Ectodermal cell (in vitro differentiated cells): ENCODE results near the gene NEO1. TPM values are rescaled to one million over a fixed set of nuclear protein-coding genes. Genes with fewer than 3 reads are reported as not detected.
A peak's percentile ranks its signal among the peaks of the same experiment; 100 is the strongest.

Experiments used
- H3K27ac ChIP-seq: 2 replicates; pipeline ENCODE4 v1.7.0; 2013; ENCODE audit warnings: mild to moderate bottlenecking, low read depth, low read length; ENCODE audit not compliant: insufficient read depth, poor library complexity, severe bottlenecking
- H3K27me3 ChIP-seq: 2 replicates; pipeline ENCODE4 v1.7.0; 2013; ENCODE audit warnings: mild to moderate bottlenecking, low read length; ENCODE audit not compliant: insufficient read depth, control insufficient read depth, poor library complexity, severe bottlenecking
- H3K36me3 ChIP-seq: one replicate; pipeline ENCODE4 v1.7.0; 2013; ENCODE audit warnings: low read length; ENCODE audit not compliant: control insufficient read depth, insufficient read depth
- H3K4me1 ChIP-seq: one replicate; pipeline ENCODE4 v1.7.0; 2013; ENCODE audit warnings: low read length; ENCODE audit not compliant: control insufficient read depth, insufficient read depth
- H3K4me3 ChIP-seq: 2 replicates; pipeline ENCODE4 v1.7.0; 2013; ENCODE audit warnings: low read depth, low read length, control low read depth; ENCODE audit not compliant: insufficient read depth
- H3K9me3 ChIP-seq: 2 replicates; pipeline ENCODE4 v1.7.0; 2013; ENCODE audit warnings: mild to moderate bottlenecking, low read length, moderate library complexity; ENCODE audit not compliant: control insufficient read depth
- WGBS, 2 experiments: methylation state at CpG; one replicate each; pipeline ENCODE4 v1.1.7; 2013; ENCODE audit warnings: missing lambda C conversion rate in 2 of 2; 5-methylcytosine and 5-hydroxymethylcytosine counted together
- polyA plus RNA-seq, 4 experiments: library from polyadenylated mRNA; stranded (reverse); fragments of 50-300 nt; gene quantifications; one replicate each; pipeline ENCODE4 v1.2.3, GENCODE V29; 2013

The NEO1 gene, protein sequence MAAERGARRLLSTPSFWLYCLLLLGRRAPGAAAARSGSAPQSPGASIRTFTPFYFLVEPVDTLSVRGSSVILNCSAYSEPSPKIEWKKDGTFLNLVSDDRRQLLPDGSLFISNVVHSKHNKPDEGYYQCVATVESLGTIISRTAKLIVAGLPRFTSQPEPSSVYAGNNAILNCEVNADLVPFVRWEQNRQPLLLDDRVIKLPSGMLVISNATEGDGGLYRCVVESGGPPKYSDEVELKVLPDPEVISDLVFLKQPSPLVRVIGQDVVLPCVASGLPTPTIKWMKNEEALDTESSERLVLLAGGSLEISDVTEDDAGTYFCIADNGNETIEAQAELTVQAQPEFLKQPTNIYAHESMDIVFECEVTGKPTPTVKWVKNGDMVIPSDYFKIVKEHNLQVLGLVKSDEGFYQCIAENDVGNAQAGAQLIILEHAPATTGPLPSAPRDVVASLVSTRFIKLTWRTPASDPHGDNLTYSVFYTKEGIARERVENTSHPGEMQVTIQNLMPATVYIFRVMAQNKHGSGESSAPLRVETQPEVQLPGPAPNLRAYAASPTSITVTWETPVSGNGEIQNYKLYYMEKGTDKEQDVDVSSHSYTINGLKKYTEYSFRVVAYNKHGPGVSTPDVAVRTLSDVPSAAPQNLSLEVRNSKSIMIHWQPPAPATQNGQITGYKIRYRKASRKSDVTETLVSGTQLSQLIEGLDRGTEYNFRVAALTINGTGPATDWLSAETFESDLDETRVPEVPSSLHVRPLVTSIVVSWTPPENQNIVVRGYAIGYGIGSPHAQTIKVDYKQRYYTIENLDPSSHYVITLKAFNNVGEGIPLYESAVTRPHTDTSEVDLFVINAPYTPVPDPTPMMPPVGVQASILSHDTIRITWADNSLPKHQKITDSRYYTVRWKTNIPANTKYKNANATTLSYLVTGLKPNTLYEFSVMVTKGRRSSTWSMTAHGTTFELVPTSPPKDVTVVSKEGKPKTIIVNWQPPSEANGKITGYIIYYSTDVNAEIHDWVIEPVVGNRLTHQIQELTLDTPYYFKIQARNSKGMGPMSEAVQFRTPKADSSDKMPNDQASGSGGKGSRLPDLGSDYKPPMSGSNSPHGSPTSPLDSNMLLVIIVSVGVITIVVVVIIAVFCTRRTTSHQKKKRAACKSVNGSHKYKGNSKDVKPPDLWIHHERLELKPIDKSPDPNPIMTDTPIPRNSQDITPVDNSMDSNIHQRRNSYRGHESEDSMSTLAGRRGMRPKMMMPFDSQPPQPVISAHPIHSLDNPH (N-terminal part only)
- polyA plus RNA-seq (2013, experiment 1 of 4) = 124 TPM
- polyA plus RNA-seq (2013, experiment 2 of 4) = 135 TPM
- 88.9 TPM for polyA plus RNA-seq (2013, experiment 3 of 4)
- polyA plus RNA-seq (2013, experiment 4 of 4) = 104 TPM

DNA sequence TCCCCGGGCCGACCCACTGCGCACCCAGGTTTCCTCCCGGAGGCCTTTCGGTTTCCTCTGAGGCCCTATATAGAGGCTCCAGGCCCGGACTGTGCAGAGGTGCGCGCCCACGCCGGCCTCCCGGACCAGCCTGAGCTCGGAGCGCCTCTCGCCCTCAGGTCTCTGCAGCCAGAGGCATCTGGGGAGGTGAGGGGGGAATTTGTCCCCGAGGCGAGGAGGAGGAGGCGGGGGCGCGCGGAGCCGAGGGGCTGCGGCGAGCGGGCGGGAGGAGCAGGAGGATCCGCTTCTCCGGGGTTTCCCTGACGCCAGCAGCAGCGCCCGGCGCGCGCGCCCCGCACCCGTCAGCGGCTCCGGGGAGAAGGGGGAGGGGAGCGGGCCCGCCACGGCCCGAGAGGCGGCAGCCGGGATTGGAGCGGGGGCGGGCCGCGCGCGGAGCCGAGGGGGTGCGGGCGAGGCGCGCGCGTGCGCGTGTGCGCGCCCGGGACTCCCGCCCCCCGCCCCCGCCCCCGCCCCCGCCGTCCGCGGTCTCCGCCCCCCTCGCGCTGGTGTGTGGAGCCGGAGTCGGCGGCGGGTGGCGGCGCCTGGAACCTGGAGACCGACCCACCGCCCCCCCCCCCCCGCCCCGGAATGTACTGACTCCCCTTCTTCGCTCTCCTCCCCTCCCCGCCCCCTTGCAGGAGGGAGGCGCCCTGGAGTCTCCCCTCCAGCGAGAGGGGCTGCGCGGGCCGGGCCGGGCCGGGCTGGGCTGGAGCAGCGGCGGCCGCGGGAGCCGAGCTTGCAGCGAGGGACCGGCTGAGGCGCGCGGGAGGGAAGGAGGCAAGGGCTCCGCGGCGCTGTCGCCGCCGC, at the start of gene NEO1:
TSS of gene NEO1 (plus strand) at position 657 of the 846 bp plus-strand sequence. CDS start 213 bp downstream, outside the sequence.
- Histone ChIP-seq H3K27ac (peak within 1 kb of the TSS; percentile 94), H3K27me3 (no peaks in the 10 kb centered on the region), H3K36me3 (no peaks in the 10 kb centered on the region), H3K4me1 (peaks cover 13% of the 10 kb centered on the region), H3K9me3 (no peaks in the 10 kb centered on the region), H3K4me3 (peak within 1 kb of the TSS; percentile 79)
- 1% methylated on average over 87 to 90 of the region's 108 CpGs for WGBS, 2 experiments

- Histone ChIP-seq H3K4me3 (no peak overlapping the region), H3K9me3 (no peaks in the 10 kb centered on the region), H3K27ac (no peak overlapping the region), H3K27me3 (no peaks in the 10 kb centered on the region), H3K4me1 (no peaks in the 10 kb centered on the region), H3K36me3 (no peaks in the 10 kb centered on the region)
- WGBS, 2 experiments = 90 to 91% methylated on average over 5 of the region's 5 CpGs
These were observed 47.8 kb upstream of the NEO1 start for GRCh38 chr15:73004462-73004861.

DNA sequence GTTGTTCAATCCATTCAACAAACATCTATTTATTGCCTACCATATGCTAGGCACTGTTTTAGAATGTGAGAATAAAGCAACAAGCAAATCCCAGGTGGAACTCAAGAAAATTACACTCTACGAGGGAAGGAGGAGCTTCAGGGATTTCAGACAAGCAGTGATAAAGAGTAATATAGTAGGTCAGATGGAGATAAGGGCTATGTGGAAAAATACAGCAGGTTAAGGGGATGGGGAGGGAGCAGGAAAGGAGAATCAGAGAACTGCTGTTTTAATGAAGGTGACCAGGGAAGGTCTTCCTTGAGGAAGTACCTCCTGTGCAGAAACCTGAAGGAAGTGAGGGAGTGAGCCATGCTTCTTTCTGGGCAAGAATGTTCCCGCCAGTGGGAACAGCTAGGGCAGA, 47.2 kb upstream of the NEO1 start:
- Histone ChIP-seq H3K4me3 (no peak overlapping the region), H3K27ac (no peak overlapping the region), H3K9me3 (no peaks in the 10 kb centered on the region), H3K36me3 (no peaks in the 10 kb centered on the region), H3K27me3 (no peaks in the 10 kb centered on the region), H3K4me1 (no peaks in the 10 kb centered on the region)
- WGBS, 2 experiments = 97% methylated on average over 2 of the region's 2 CpGs

DNA sequence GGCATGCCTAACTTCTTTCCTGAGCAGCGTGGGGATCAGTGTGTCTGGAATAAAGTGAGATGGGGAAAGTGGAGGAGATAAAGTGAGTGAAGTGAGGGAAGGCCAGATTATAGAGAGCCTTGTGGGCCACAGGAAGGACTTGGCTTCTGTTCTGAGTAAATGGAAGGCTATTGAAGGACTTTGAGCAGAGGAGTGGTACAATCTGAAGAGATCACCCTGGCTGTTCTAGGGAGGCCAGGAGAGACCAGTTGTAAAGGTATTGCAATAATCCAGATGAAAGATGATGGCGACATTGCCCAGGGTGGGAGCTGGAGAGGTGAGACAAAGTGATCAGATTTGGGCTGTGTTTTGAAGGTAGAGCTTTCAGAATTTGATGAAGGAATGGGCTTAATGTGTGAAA, 46.8 kb upstream of the NEO1 start:
- no peaks in the 10 kb centered on the region for H3K4me1 ChIP-seq
- no peak overlapping the region for H3K4me3 ChIP-seq
- no peaks in the 10 kb centered on the region for H3K36me3 ChIP-seq
- 93 to 94% methylated on average over 2 of the region's 2 CpGs for WGBS, 2 experiments
- H3K27ac ChIP-seq = no peak overlapping the region
- H3K27me3 ChIP-seq = no peaks in the 10 kb centered on the region
- no peaks in the 10 kb centered on the region for H3K9me3 ChIP-seq

GRCh38 chr15:73006523-73006922, 45.7 kb upstream of the NEO1 start:
- Histone ChIP-seq H3K4me3 (no peak overlapping the region), H3K4me1 (no peaks in the 10 kb centered on the region), H3K27ac (no peak overlapping the region), H3K36me3 (no peaks in the 10 kb centered on the region), H3K27me3 (no peaks in the 10 kb centered on the region), H3K9me3 (no peaks in the 10 kb centered on the region)
- WGBS, 2 experiments = no CpG with 5 or more reads among the region's 1 CpG

DNA sequence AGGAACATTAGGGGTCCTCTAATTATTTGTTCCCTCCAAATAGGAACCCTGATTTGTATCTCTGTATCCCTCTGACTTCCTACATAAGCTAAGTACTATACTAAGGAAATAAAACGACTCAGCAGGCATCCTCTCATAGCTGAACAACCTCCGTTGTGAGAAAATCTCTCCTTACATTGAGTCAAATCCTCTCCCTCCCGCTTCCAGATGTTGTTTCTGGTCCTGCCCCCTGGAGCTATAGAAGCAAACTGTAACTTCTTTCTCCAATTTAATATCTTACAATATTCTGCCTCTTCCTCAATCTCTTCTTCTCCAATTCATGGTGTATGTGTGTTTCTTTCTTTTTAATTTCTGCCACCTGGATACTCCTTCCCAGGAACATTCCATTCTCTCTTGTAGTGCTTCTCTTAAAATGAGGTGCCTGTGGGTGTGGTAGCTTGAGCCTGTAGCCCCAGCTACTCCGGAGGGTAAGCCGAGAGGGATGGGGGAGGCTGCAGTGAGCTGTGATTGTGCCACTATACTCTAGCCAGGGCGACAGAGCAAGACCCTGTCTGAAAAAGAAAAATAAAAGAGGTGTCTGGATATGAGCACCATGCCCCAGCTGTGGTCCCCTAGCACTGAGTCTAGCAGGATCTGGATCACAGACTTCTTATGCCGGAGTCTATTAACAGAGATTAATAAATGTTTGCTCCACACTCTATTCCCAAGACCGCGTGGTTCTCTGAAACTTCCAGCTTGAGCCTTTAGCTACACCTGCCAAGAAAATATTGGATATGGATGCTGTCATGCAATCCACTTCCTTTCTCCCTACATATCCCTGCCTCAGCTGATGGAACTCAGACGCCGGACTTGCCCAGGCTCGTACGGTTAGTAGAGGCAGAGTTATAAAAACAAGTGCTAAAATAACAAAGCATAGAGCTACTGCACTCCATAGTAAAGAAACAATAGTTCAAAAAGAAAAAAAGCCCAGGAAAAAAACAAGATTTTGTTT, 42.9 kb upstream of the NEO1 start:
- 76 to 84% methylated on average over 12 to 13 of the region's 13 CpGs for WGBS, 2 experiments
- Histone ChIP-seq H3K27me3 (no peaks in the 10 kb centered on the region), H3K4me3 (no peak overlapping the region), H3K27ac (no peak overlapping the region), H3K36me3 (no peaks in the 10 kb centered on the region), H3K9me3 (no peaks in the 10 kb centered on the region), H3K4me1 (no peaks in the 10 kb centered on the region)

DNA sequence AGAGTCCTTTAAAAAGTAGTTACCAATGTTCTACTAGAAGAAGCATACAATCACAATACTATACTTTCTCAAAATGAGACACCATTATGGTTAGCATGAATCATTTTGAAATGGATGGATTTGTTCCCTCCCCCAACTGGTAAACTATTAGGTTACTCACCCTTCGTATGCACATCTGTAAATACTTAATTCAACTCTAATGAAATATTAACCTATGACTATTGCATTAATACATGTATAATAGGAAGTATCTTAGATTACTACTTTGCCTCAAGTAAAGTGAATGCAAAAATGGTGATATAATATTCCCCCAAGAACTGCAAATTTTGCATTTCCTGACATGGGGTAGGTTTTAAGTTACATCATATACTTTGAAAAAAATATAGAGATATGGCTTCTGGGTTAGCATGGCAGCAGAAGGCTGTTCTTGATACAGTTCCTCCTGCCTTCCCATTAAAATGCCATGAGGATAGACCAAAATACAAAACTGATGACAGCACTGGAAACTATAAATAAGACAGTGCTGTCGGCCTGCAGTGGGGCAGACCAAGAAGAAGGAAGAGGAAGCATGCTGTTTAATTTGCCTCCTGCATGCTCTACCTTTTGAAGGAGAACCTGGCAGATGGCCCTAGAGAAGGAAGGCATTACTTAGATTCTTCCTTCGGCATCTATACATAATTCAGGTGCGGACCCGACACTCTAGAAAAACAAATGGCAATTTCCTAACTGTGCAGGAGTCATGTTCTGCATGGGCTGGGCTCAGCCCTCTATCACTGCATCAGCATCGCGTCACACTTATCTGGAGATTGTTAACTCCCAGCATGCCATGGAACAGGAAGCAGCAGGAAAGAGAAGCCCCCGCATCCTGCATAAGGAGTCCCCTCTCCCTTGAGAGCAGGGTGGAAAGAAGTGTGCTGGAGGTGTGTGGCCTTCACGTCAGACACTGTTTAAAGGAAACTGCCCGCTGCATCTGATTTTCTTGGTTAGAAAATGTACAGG, 41.8 kb upstream of the NEO1 start:
- WGBS, 2 experiments = 95% methylated on average over 9 to 10 of the region's 10 CpGs
- no peaks in the 10 kb centered on the region for H3K9me3 ChIP-seq
- no peaks in the 10 kb centered on the region for H3K4me1 ChIP-seq
- H3K27ac ChIP-seq = no peak overlapping the region
- no peaks in the 10 kb centered on the region for H3K27me3 ChIP-seq
- no peak overlapping the region for H3K4me3 ChIP-seq
- no peaks in the 10 kb centered on the region for H3K36me3 ChIP-seq

- Histone ChIP-seq H3K36me3 (no peaks in the 10 kb centered on the region), H3K4me3 (no peak overlapping the region), H3K27me3 (no peaks in the 10 kb centered on the region), H3K9me3 (no peaks in the 10 kb centered on the region), H3K4me1 (peaks cover 11% of the 10 kb centered on the region), H3K27ac (no peak overlapping the region)
- WGBS, 2 experiments = 100% methylated on average over 1 of the region's 1 CpG
These were observed 37.4 kb upstream of the NEO1 start for GRCh38 chr15:73014904-73015303.
